Activated T-helper 2 cell treated with anti-CD3 and anti-CD28 coated beads, Interferon-gamma antibody, Interleukin-2, Interleukin-4, amounts not matched to agents 10 μg/mL and 5 μg/mL and 100 μg/mL, durations not matched to agents 14 hours and 24 hours and 36 hours (primary cell): ENCODE data around the gene TENT5C. TPM values are rescaled to one million over a fixed set of nuclear protein-coding genes. Genes with fewer than 3 reads are reported as not detected.

Experiments used
- DNase-seq: peaks from one replicate; pipeline ENCODE4 v3.0.0; 2021; ENCODE audit warnings: low spot score
- H3K27ac Mint-ChIP-seq: one replicate; pipeline ENCODE4 v1.8.0; 2021; ENCODE audit warnings: mixed read lengths
- H3K27me3 Mint-ChIP-seq: one replicate; pipeline ENCODE4 v1.8.0; 2021; ENCODE audit warnings: low read depth, mixed read lengths
- H3K36me3 Mint-ChIP-seq: one replicate; pipeline ENCODE4 v1.8.0; 2021; ENCODE audit warnings: low read depth, mixed read lengths
- H3K4me1 Mint-ChIP-seq: one replicate; pipeline ENCODE4 v1.8.0; 2021; ENCODE audit warnings: low read depth, mixed read lengths
- H3K4me3 Mint-ChIP-seq: one replicate; pipeline ENCODE4 v1.8.0; 2021; ENCODE audit warnings: low read depth, mild to moderate bottlenecking, moderate library complexity, mixed read lengths
- H3K9me3 Mint-ChIP-seq: one replicate; pipeline ENCODE4 v1.8.0; 2021; ENCODE audit warnings: mixed read lengths
- intact Hi-C: fragments of 100-400 bp; cut with micrococcal nuclease; formaldehyde crosslinking; loops from one replicate; pipeline ENCODE4 v1.15.1; 2023
- total RNA-seq: library from RNA; stranded (reverse); gene quantifications from 2 replicates; pipeline ENCODE4 v1.2.3, GENCODE V29; 2022

TENT5C gene
- total RNA-seq, 1 donor from 2014 or later, result 11.2 TPM

DNA sequence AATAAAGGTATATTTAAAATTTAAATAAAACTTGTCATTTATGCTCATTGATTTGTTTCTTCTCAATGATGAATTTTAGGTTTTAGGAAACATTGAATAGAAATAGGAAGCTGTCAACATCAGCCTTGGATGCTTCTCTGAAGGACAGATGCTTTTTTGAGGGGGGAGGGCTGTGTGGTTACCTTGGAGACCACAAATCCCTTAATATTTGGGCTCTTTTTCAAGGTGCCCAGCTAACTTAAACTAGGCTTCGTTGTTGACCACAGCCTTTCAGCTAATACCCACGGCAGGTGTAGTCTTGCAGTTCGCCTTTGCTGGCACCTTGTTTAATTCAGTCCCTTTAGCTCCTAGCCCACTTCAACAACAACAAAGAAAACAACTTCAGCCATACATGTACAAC lies 22.5 kb downstream of the TENT5C start:
- intact Hi-C loops, result no loop called here
- Mint-ChIP-seq H3K36me3 (peaks cover 41% of the 10 kb centered on the region), H3K27me3 (peaks cover 5% of the 10 kb centered on the region), H3K4me3 (no peak overlapping the region), H3K9me3 (no peaks in the 10 kb centered on the region), H3K4me1 (peaks cover 24% of the 10 kb centered on the region), H3K27ac (no peak overlapping the region)
- DNase-seq, result no peak

DNA sequence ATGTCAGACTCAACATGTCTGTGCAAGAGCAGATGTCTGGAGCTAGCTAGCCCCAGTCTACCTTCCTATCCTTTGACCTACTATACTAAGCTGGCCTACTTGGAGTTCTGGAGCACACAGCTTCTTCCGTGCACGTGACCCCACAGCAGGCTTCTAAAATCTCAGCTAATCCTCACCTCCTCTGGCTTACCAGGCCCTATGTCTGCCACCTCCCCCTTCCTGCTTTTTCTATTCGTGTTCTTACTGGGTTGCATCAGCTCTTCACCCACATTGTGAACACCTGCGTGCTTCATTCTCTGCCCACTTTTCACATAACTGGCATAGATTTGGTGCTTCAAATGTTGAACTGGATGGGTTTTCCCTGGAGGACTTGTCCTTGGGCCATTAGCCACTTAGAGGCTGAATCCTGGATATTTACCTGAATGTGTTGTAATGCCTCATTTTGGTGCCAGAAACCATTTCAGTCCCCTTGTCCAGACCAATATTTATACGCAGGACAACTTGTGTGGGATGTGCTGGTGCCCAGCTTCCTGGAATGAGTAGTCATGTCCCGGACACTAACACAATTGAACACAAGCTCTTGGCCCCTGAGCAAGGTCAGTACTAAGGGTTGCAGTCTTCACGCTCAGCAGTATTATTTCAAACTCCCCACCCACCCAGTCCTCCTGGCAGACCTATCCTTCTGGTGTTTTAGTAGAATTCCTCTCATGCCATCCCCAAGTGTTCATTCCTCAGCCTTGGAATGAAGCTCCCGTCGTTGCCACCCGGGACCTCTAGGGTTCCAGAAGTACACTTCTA lies 24.0 kb downstream of the TENT5C start:
- no peaks in the 10 kb centered on the region for H3K9me3 Mint-ChIP-seq
- H3K36me3 Mint-ChIP-seq, result peaks cover 26% of the 10 kb centered on the region
- intact Hi-C loops, result no loop called here
- H3K27ac Mint-ChIP-seq, result no peak overlapping the region
- H3K4me3 Mint-ChIP-seq, result no peak overlapping the region
- DNase-seq, result no peak
- H3K27me3 Mint-ChIP-seq, result peaks cover 17% of the 10 kb centered on the region
- H3K4me1 Mint-ChIP-seq, result peaks cover 28% of the 10 kb centered on the region

DNA sequence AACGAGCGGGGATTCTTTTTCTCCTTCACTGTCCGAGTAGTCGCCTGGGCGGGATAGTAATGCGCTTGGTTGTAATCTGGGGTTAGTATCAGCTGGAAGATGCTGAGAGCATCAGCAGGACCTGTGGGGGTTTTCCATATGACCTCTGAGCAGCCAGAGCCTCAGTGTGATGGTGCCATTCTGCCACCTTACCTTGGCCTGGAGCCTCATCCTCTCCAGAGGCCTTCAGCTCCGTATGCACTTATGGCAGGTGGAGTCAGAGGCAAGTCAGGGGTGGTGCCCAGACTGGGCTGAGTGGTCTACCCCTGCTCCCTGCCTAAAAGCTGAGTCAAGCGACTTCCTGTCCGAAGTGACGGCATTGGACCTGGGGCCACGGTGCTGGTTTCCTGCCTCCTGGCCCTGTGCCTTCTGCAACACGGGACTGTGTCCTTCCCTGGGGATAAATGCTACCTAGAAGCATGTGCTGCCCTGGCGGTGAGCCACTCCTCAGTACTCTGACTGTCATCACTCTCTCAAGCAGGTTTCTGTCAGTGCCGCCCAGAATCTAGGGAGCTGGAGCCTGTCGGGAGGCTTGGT lies 24.7 kb downstream of the TENT5C start:
- H3K27ac Mint-ChIP-seq, result no peak overlapping the region
- H3K27me3 Mint-ChIP-seq, result peaks cover 18% of the 10 kb centered on the region

DNA sequence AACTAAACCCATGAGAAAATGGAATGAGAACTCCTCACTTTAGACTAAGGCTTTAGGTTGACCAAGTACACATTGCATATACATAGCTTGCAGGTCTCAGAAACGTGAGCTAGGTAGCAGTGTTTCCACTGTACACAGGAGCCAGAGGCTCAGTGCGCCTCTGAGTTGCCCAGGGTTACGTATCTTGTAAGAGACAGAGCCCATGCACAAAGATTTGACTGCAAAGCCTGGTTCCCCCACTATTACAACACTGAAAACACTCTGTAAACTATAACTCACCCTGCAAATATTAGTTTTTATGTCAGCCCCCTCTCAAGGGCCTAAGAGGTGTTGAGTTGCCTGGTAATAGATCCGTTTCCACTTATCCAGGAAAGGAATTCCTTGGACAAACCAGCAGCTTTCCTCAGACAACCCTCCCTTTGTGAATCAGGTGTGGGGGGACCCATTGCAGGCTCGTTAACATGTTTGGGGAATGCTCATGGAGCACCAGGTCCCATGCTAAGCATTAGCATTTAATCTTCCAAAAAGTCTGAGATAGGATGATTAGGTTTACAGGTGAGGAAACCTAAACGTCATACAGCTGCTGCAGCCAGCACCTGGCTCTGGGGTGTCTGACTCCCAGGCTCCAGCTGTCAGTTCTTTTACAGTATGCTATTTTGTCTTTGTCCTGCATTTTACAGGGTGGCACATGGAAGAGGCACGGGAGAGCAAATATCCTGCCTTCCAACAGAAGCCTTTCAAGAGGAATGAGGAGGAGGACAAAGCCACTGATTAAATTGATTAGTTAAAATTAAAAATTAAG lies 25.7 kb downstream of the TENT5C start:
- H3K36me3 Mint-ChIP-seq, result peaks cover 16% of the 10 kb centered on the region
- no peaks in the 10 kb centered on the region for H3K9me3 Mint-ChIP-seq
- no peak overlapping the region for H3K27ac Mint-ChIP-seq
- intact Hi-C loops, result no loop called here
- peaks cover 38% of the 10 kb centered on the region for H3K4me1 Mint-ChIP-seq
- DNase-seq, result no peak
- peaks cover 28% of the 10 kb centered on the region for H3K27me3 Mint-ChIP-seq
- H3K4me3 Mint-ChIP-seq, result no peak overlapping the region

More for the DNA sequence above, 24.7 kb downstream of the TENT5C start:
- no peaks in the 10 kb centered on the region for H3K9me3 Mint-ChIP-seq
- peaks cover 28% of the 10 kb centered on the region for H3K4me1 Mint-ChIP-seq
- H3K4me3 Mint-ChIP-seq, result no peak overlapping the region
- intact Hi-C loops, result no loop called here
- peaks cover 20% of the 10 kb centered on the region for H3K36me3 Mint-ChIP-seq
- no peak for DNase-seq

DNA sequence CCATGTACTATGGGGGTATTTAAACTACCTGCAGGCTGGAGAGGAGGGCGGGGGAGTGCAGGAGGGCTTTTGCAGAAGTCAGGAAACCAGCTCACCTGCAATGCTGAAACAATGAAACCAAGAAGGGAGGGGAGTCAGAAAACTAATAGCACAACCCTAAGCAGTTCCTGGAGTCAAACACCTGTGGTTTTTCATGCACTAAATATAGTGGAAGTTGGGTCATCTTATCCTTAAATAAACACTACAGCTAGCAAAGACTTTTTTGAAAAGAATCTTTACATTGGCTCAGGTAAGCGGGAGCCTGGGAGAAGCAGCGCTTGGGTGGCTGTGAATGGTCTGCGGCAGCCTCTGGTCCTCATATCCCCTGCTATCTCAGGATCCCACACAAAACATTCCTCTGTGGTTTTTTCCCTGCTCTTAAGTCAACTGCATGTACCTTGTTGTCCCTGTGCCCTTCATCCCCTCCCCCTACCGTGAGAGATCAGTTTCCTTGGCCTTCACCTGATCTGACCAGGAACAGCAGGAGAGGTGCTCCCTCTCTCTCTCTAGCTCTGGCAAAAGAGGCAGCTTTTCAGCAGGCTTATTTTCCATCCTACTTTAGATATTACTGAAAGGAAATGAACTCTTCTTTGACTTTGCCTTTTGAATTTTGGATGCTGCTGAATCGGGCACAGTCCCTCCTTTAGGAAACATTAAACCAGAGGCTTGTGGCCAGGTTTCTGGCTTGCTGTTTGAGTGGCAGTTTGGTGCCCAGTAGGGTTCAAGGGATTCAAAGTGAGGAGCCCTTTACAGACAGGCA lies 26.6 kb downstream of the TENT5C start:
- intact Hi-C loops, result no loop called here
- H3K4me1 Mint-ChIP-seq, result peaks cover 41% of the 10 kb centered on the region
- no peak overlapping the region for H3K27ac Mint-ChIP-seq
- peaks cover 10% of the 10 kb centered on the region for H3K36me3 Mint-ChIP-seq
- no peaks in the 10 kb centered on the region for H3K9me3 Mint-ChIP-seq
- DNase-seq, result no peak
- H3K4me3 Mint-ChIP-seq, result no peak overlapping the region
- peaks cover 34% of the 10 kb centered on the region for H3K27me3 Mint-ChIP-seq

DNA sequence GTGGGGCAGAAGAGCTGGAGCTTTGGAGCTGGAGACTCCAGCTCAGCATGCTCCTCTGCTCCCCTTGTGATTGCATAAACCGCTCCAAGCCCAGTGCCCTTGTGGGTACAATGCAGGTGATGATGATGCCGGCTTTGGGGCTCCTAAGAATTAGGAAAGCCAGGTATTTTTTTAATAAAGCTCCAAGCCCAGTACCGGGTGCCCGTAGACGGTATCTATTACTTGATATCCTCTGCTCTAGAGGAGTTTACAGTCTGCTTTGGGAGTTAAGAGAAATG lies 27.2 kb downstream of the TENT5C start:
- Mint-ChIP-seq H3K27ac (no peak overlapping the region), H3K36me3 (peaks cover 6% of the 10 kb centered on the region), H3K4me1 (peaks cover 37% of the 10 kb centered on the region), H3K9me3 (no peaks in the 10 kb centered on the region), H3K4me3 (no peak overlapping the region), H3K27me3 (peaks cover 37% of the 10 kb centered on the region)
- DNase-seq, result no peak
- intact Hi-C loops, result no loop called here

DNA sequence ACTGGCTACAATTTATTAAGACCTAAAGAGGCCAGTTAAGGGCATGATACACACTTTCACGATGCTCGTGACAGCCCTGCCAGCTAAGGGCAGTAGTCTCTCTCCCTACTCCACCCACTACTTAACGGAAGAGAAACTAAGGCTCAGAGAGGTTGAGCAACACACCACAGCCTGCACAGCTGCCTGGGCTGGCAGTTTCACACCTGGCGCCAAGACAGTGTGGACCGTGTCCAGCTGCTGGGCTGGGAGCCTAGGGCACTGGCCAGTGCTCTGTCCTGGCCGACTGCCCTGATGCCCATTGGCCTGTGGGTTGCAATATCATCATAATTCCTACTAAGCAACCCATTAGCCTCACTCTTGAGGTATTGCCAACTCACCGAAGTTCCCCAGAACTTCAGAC lies 27.6 kb downstream of the TENT5C start:
- Mint-ChIP-seq H3K4me3 (no peak overlapping the region), H3K9me3 (no peaks in the 10 kb centered on the region), H3K27me3 (peaks cover 39% of the 10 kb centered on the region), H3K4me1 (peaks cover 37% of the 10 kb centered on the region), H3K36me3 (peaks cover 6% of the 10 kb centered on the region), H3K27ac (no peak overlapping the region)
- DNase-seq, result no peak
- intact Hi-C loops, result no loop called here

DNA sequence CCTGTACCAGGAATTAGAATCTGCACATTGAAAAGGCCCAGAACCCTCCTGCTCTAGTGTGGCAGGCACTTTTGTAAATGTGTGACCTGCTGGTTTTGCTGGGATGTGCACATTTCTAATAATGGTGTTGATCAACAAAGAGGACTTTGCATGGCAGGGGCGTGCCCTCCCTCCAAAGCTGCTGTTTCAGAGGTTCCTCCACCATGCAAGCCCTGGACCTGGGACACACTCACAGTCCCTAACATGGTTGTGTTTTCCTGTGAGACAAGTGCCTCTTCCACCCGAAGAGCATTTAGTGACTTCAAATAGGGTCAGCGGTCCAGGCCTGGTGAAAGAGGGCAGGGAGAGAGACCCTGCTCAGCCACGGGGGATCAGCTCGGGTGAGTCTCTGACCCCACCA lies 28.1 kb downstream of the TENT5C start:
- Mint-ChIP-seq H3K27me3 (peaks cover 43% of the 10 kb centered on the region), H3K4me3 (no peak overlapping the region), H3K27ac (peak overlapping the region; percentile 21), H3K4me1 (peaks cover 36% of the 10 kb centered on the region), H3K9me3 (no peaks in the 10 kb centered on the region), H3K36me3 (peaks cover 4% of the 10 kb centered on the region)
- DNase-seq, result no peak
- intact Hi-C loops, result no loop called here

DNA sequence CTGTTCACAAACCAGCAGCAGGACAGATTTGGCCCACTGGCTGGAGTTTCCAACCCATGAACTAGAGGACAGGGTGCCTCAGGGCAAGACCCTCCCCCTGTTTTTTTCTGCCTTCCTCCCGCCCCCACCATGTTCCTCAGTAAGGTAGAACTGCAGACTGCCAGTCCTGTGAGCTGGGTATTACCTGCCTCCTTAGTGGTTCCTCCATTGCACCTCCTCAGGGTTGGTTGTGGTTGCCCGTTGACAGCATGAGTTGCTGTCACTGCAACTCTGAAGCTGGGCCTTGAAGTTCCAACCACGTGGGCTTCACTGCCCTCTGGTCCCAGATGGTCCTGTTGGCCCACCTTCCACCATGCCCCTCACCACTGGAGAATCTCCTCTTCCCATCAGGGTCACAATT lies 28.8 kb downstream of the TENT5C start:
- Mint-ChIP-seq H3K36me3 (no peaks in the 10 kb centered on the region), H3K9me3 (no peaks in the 10 kb centered on the region), H3K4me3 (no peak overlapping the region), H3K4me1 (peaks cover 36% of the 10 kb centered on the region), H3K27ac (no peak overlapping the region), H3K27me3 (peaks cover 44% of the 10 kb centered on the region)
- no peak for DNase-seq
- intact Hi-C loops, result no loop called here

DNA sequence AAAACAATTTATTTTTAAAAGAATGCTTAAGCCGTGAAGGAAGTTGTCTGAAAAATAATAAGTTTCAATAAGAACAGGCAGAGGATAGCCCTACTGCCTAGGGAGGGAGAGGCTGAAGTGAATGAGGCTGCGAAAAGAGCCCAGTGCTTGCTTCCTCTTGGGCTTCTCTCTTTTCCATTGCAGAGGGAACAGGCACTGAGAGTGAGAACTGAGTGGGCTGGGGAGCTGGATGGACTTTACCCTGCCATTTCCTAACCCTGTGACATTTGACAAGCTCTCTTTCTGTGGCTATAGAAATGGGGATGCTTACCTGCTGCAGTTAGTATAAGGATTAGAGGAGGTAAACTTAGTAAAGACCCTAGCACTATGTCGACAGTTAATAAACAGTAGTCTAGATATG lies 30.0 kb downstream of the TENT5C start:
- Mint-ChIP-seq H3K9me3 (no peaks in the 10 kb centered on the region), H3K4me1 (peaks cover 36% of the 10 kb centered on the region), H3K27ac (no peak overlapping the region), H3K4me3 (no peak overlapping the region), H3K27me3 (peaks cover 55% of the 10 kb centered on the region), H3K36me3 (no peaks in the 10 kb centered on the region)
- intact Hi-C loops, result no loop called here
- DNase-seq, result no peak

DNA sequence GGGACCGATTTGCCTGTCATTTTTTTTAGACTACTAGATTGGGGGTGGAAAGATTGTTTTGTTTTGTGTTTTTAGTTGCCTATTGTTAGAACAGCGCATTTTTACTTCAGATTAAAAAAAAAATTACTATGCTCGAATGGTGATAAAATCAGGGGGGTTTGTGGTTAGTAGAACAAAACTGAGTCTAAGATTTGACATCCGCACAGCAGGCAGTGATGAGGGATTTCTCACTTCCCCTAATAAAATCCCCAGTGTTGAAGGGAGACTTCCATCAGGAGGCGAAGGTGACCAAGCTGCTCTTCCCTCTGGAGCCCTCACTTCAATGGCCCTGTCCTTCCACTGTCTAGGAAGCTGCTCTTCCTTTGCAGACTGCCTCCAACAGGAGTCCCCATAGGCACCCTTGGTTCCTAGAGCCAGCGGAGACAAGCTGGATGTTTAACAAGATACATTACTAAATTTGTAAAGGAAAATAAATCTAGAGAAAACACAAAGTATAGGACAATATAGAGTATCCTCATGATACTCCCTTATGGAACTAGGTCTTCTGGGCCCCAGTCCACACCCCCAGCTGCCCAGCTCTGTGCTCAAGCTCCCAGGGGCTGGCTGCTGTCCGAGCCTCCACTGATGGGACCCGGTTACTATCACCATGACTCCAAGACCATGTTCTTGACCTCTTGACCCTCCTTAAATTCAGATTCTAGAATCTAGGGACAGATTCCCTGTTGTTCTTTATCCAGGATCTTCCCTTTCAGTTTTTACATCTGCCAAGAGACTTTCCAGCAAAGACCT lies 31.0 kb downstream of the TENT5C start:
- H3K36me3 Mint-ChIP-seq, result no peaks in the 10 kb centered on the region
- H3K27me3 Mint-ChIP-seq, result peaks cover 61% of the 10 kb centered on the region
- intact Hi-C loops, result no loop called here
- no peak overlapping the region for H3K27ac Mint-ChIP-seq
- no peaks in the 10 kb centered on the region for H3K9me3 Mint-ChIP-seq
- DNase-seq, result no peak
- peaks cover 32% of the 10 kb centered on the region for H3K4me1 Mint-ChIP-seq
- no peak overlapping the region for H3K4me3 Mint-ChIP-seq

DNA sequence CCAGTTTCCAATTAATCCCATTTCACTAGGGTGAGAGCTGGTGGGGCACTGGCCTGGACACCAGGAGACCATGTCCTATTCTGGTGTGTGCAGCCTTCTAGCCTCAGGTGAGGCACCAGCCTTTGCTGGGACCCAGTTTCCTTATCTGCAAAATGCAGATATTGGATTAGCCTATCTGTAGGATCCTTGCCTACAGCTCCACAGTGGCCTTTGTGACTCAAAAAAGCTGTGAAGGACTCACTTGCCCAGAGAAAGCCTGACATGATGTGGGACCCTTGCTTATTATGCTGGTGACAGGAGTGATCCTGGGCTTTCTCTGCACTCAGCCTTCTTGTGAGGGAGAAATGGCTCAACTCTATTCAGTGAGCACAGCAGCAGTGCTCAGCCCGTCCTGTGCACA lies 32.3 kb downstream of the TENT5C start:
- intact Hi-C loops, result no loop called here

More for the DNA sequence above, 32.3 kb downstream of the TENT5C start:
- no peak overlapping the region for H3K27ac Mint-ChIP-seq
- DNase-seq, result no peak
- H3K9me3 Mint-ChIP-seq, result no peaks in the 10 kb centered on the region
- peaks cover 20% of the 10 kb centered on the region for H3K4me1 Mint-ChIP-seq
- no peaks in the 10 kb centered on the region for H3K36me3 Mint-ChIP-seq
- H3K27me3 Mint-ChIP-seq, result peaks cover 61% of the 10 kb centered on the region
- no peak overlapping the region for H3K4me3 Mint-ChIP-seq
